Measurements from ENCODE around the gene IRF9. TPM values are rescaled to one million over a fixed set of nuclear protein-coding genes. Genes with fewer than 3 reads are reported as not detected.

Gene IRF9
- total and polyA plus RNA-seq, 2 of the 13 experiments (the other 11 are each of a cell fraction or from before 2014, with no cell fraction given) = 14.9 to 49.7 TPM

DNA sequence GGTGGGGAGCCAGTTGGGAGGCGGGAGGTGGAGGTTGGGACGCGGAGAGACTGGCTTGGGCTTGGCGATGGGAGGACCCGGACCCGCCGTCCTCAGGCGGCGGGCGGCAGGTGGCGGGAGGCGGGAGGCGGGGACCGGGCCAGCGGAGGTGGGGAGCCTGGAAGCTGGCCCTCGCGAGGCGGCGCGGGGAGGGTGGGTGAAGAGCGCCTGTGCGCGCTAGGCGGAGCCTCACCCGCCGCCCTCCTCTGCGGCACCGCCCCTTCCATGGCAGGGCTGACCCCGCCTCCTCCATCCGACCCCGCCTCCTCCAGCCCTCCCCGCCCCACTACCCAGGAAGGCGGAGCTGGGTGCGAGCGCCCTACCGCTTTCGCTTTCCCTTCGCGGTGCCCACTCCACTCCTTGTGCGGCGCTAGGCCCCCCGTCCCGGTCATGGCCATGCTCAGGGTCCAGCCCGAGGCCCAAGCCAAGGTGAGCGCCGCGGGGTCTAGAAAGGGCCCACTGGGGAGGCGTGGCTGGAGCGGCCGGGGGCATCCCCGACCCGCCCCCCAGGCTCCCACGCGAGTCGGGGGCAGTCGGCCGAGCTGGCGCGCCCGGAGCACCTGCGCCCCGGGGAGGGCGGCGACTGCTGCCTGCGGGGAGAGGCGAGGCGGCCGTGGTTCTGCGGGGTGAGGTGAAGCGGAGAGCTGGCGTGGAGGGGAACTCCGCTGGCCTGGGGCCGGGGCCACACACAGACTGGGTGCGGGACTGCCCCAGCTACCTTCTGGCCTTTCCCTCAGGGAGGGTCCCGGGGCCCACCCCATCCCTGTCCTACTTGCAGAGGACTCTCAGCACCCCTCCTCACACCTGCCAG is 25.0 kb upstream of the IRF9 start, which contains the start of gene PSME1 (continued):
- TF ChIP-seq ZNF33A (CRISPR knock-in tag; IDR thresholded peaks at IDR 0.05; ENCODE audit: borderline replicate concordance) = no peak
- TF ChIP-seq MAF1 (CRISPR knock-in tag; IDR thresholded peaks at IDR 0.05; ENCODE audit: borderline replicate concordance) = peak; percentile 89
- 0 out of 2 replicates have a peak, but pooled peaks have one; percentile 9 for TF ChIP-seq HHEX (CRISPR knock-in tag; IDR thresholded peaks at IDR 0.05)
- TF ChIP-seq U2AF2 (IDR thresholded peaks at IDR 0.05; ENCODE audit: low read depth, low read length) = no peak
- TF ChIP-seq ZNF660 (CRISPR knock-in tag; IDR thresholded peaks at IDR 0.05; ENCODE audit: borderline replicate concordance, low read depth) = no peak; the same call in 1 of the 2 replicates
- TF ChIP-seq CBFB (CRISPR knock-in tag; IDR thresholded peaks at IDR 0.05) = peak; percentile 77; the same call in 1 of the 2 replicates
- TF ChIP-seq NFE2L2 (IDR thresholded peaks at IDR 0.05; ENCODE audit: low read length) = no peak
- TF ChIP-seq, protein P1, sequence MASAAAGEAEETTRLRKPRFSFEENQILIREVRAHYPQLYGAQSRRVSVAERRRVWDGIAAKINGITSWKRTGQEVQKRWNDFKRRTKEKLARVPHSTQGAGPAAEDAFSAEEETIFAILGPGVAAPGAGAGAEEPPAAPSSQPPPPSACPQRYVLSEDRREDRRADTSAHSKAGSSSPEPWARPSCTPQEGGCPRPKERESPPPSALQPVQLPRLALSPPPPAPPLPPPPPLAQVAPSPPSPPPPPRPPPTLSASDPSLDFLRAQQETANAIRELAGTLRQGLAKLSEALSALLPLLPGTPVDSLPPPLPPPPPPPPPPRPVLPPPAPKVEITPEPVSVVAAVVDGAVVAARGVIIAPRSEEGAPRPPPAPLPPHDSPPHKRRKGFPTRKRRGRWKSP (CRISPR knock-in tag; IDR thresholded peaks at IDR 0.05) = no peak
- TF ChIP-seq FOSL1 (CRISPR knock-in tag; IDR thresholded peaks at IDR 0.05; ENCODE audit: borderline replicate concordance) = no peak
- TF ChIP-seq MTA1 (CRISPR knock-in tag; IDR thresholded peaks at IDR 0.05; ENCODE audit: borderline replicate concordance) = peak; percentile 22; the same call in 1 of the 2 replicates
- peak; percentile 94 for TF ChIP-seq EED (CRISPR knock-in tag; IDR thresholded peaks at IDR 0.05)
- TF ChIP-seq, protein P2, sequence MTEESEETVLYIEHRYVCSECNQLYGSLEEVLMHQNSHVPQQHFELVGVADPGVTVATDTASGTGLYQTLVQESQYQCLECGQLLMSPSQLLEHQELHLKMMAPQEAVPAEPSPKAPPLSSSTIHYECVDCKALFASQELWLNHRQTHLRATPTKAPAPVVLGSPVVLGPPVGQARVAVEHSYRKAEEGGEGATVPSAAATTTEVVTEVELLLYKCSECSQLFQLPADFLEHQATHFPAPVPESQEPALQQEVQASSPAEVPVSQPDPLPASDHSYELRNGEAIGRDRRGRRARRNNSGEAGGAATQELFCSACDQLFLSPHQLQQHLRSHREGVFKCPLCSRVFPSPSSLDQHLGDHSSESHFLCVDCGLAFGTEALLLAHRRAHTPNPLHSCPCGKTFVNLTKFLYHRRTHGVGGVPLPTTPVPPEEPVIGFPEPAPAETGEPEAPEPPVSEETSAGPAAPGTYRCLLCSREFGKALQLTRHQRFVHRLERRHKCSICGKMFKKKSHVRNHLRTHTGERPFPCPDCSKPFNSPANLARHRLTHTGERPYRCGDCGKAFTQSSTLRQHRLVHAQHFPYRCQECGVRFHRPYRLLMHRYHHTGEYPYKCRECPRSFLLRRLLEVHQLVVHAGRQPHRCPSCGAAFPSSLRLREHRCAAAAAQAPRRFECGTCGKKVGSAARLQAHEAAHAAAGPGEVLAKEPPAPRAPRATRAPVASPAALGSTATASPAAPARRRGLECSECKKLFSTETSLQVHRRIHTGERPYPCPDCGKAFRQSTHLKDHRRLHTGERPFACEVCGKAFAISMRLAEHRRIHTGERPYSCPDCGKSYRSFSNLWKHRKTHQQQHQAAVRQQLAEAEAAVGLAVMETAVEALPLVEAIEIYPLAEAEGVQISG (CRISPR knock-in tag; IDR thresholded peaks at IDR 0.05) = peak; percentile 83
- TF ChIP-seq ZBTB3 (CRISPR knock-in tag; IDR thresholded peaks at IDR 0.05; ENCODE audit: borderline replicate concordance, low read depth) = peak; percentile 43; the same call in 1 of the 2 replicates
- peak; percentile 79; the same call in 1 of the 2 replicates for TF ChIP-seq ESRRA (CRISPR knock-in tag; IDR thresholded peaks at IDR 0.05; ENCODE audit: low read depth)
- peak; percentile 52; the same call in 1 of the 2 replicates for TF ChIP-seq HDAC2 (CRISPR knock-in tag; IDR thresholded peaks at IDR 0.05)
- peak; percentile 81 for TF ChIP-seq MXD1 (CRISPR knock-in tag; IDR thresholded peaks at IDR 0.05)
- TF ChIP-seq, protein P3, sequence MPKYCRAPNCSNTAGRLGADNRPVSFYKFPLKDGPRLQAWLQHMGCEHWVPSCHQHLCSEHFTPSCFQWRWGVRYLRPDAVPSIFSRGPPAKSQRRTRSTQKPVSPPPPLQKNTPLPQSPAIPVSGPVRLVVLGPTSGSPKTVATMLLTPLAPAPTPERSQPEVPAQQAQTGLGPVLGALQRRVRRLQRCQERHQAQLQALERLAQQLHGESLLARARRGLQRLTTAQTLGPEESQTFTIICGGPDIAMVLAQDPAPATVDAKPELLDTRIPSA (CRISPR knock-in tag; IDR thresholded peaks at IDR 0.05; ENCODE audit: borderline replicate concordance) = no peak
- TF ChIP-seq MZF1 (CRISPR knock-in tag; IDR thresholded peaks at IDR 0.05; ENCODE audit: borderline replicate concordance) = 0 out of 2 replicates have a peak, but pooled peaks have one; percentile 65
- TF ChIP-seq KDM5A (IDR thresholded peaks at IDR 0.05; ENCODE audit: borderline replicate concordance, low read length) = peak; percentile 87
- TF ChIP-seq FOXC1 (CRISPR knock-in tag; IDR thresholded peaks at IDR 0.05; ENCODE audit: borderline replicate concordance) = no peak
- no peak; the same call in 1 of the 2 replicates for TF ChIP-seq SMC3 (IDR thresholded peaks at IDR 0.05; ENCODE audit: low read length)
- TF ChIP-seq ZNF138 (CRISPR knock-in tag; IDR thresholded peaks at IDR 0.05; ENCODE audit: low read depth) = peak; percentile 82; the same call in 1 of the 2 replicates
- TF ChIP-seq TOE1 (CRISPR knock-in tag; IDR thresholded peaks at IDR 0.05) = peak; percentile 94
- TF ChIP-seq BHLHE40 (IDR thresholded peaks at IDR 0.05; ENCODE audit: low read length) = no peak

Data from HepG2 (cell line).